ENCODE results near the gene LRRC58. TPM values are rescaled to one million over a fixed set of nuclear protein-coding genes. Genes with fewer than 3 reads are reported as not detected.

LRRC58 gene
- 20.2 and 26.5 TPM in 2 replicates for total RNA-seq

DNA sequence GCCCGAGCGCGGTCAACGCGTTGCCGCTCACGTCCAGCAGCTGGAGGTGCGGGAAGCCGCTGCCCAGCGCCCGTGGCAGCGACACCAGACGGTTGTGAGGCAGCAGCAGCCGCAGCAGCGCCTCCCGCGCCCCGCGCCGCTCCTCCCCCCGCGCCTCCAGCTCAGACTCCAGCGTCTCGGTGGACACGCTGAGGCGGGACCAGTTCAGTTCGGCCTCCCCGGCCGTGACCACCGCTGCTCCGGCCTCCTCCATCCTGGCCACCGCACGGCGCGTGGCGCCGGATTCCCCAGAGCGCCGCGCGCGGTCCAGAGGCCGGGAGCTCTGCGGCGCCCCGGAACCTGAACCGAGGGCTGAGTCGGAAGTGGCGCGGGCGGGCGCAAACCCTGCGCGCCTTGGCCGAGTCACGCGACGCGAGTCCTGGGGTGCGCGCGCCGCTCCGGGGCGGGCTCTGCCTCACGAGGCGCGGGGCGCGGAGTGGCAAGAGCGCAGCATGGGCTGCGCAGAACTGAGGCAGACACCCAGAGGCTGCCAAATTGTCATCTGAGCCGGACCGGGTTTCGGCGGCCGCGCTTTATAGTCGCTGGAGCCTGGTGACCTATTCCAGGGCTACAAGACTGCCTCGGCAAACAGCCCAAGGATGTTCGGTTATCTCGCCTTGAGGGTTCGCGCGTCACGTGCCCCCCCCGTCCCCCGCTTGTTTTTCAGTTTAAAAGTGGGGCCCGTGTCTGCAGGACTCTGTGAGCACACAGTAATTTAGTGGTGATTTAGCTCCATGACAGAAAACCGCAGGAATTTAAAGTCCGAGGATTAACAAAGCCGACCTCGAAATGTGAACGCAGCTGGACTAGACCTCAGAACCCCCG lies at the start of gene LRRC58:
Gene LRRC58, minus strand, starts transcription at position 364 of the 864 bp plus-strand sequence. Its CDS starts 111 bp downstream, at position 253.

DNA sequence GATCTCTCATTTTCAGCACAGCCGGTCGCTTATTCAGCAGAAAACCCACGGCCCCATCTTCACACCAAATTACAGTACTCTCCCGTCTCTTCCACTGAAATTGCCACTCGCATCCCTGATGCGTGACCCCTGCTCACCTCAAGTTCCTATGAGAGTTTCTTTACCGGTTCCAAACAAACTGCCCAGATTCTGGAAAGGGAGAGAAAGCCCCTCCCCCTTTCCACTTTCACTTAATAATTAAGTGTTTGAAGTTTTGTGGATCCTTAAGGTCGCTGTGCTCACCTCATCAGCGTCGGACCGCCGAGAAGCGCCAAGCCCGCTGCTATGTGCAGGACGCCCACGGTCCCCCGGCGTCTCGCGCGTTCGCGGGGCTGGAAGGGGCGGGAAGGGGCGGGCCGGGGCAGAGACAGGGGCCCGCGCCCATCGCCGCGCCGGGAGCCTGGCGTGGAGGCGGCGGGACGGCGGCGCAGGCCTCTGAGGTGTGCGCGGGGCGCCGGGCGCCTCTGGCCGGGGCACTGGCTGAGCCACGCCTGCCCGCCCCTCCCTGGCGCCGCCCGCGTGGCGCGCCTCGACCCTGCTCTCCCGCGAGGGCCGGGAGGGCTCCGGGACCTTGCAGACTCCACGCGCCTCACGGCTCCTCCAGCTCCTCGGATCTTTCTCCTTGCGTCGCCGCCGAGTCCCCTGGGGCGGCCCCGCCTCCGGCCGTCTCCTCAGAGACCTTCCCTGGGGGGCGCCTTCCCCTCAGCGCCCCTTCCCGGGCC lies 64.2 kb downstream of the LRRC58 start, which contains the start of gene GPR156:
Gene GPR156, minus strand, starts transcription at position 476 of the 761 bp plus-strand sequence. CDS start 41,124 bp downstream, outside the sequence.

Other genes starting within 250 kb of the LRRC58 start
- 0.59 and 0.92 TPM in 2 replicates for gene GPR156, start 64.1 kb downstream of the LRRC58 start, total RNA-seq
- gene FSTL1, start 101.6 kb upstream of the LRRC58 start, total RNA-seq = 2,093 and 2,453 TPM in 2 replicates
- 18.4 and 46.0 TPM in 2 replicates for gene NDUFB4, start 247.0 kb upstream of the LRRC58 start, total RNA-seq